ENCODE measurements around the gene MMRN2.
"Not testable (repeated sequence)": the region's sequence is repeated elsewhere in the genome, so short reads cannot be mapped to it uniquely, and the experiment has no call there.

The MMRN2 gene

GRCh38 chr10:86940677-86941076, 16.7 kb downstream of the MMRN2 start:
- no peak for DNase-seq (ENCODE audit: low read depth)

- DNase-seq (ENCODE audit: low read depth): not testable (repeated sequence)
Measured at GRCh38 chr10:86940076-86940475, 17.3 kb downstream of the MMRN2 start.

- DNase-seq (ENCODE audit: low read depth): no peak
Measured at GRCh38 chr10:86938260-86938659, 19.2 kb downstream of the MMRN2 start.

GRCh38 chr10:86937502-86938154, 19.8 kb downstream of the MMRN2 start:
- no peak for DNase-seq (ENCODE audit: low read depth)

- DNase-seq (ENCODE audit: low read depth): no peak
Measured at GRCh38 chr10:86936661-86937501, 20.5 kb downstream of the MMRN2 start.

GRCh38 chr10:86934162-86934711, 23.2 kb downstream of the MMRN2 start:
- not testable (repeated sequence) for DNase-seq (ENCODE audit: low read depth)

GRCh38 chr10:86932674-86933073, 24.7 kb downstream of the MMRN2 start:
- no peak for DNase-seq (ENCODE audit: low read depth)

GRCh38 chr10:86931872-86932271, 25.5 kb downstream of the MMRN2 start:
- no peak for DNase-seq (ENCODE audit: low read depth)

GRCh38 chr10:86929468-86930380, 27.7 kb downstream of the MMRN2 start:
- DNase-seq (ENCODE audit: low read depth): no peak

GRCh38 chr10:86922553-86922961, 34.9 kb downstream of the MMRN2 start:
- no peak for DNase-seq (ENCODE audit: low read depth)

GRCh38 chr10:86918022-86918471, 39.4 kb downstream of the MMRN2 start:
- no peak for DNase-seq (ENCODE audit: low read depth)

GRCh38 chr10:86914734-86915133, 42.7 kb downstream of the MMRN2 start:
- DNase-seq (ENCODE audit: low read depth): no peak

- no peak for DNase-seq (ENCODE audit: low read depth)
Measured at GRCh38 chr10:86905429-86905828, 52.0 kb downstream of the MMRN2 start.

- no peak for DNase-seq (ENCODE audit: low read depth)
Measured at GRCh38 chr10:86904600-86904999, 52.8 kb downstream of the MMRN2 start.

- no peak for DNase-seq (ENCODE audit: low read depth)
Measured at GRCh38 chr10:86900955-86901354, 56.5 kb downstream of the MMRN2 start.

GRCh38 chr10:86899670-86900276, 57.6 kb downstream of the MMRN2 start:
- DNase-seq (ENCODE audit: low read depth): no peak

- DNase-seq (ENCODE audit: low read depth): no peak
Measured at GRCh38 chr10:86899132-86899531, 58.3 kb downstream of the MMRN2 start.

- DNase-seq (ENCODE audit: low read depth): no peak
Measured at GRCh38 chr10:86898511-86898910, 58.9 kb downstream of the MMRN2 start.

GRCh38 chr10:86889997-86890396, 67.4 kb downstream of the MMRN2 start:
- no peak for DNase-seq (ENCODE audit: low read depth)

GRCh38 chr10:86888585-86889381, 68.6 kb downstream of the MMRN2 start:
- DNase-seq (ENCODE audit: low read depth): no peak

All from HS-27A (cell line).